Loucy (cell line): ENCODE data around the gene CTNS.

ENCODE experiments used
- H2AFZ ChIP-seq: fragments of 200-600 bp; sonication (generic); 2 replicates; pipeline ENCODE4 v1.6.0; 2016; ENCODE audit warnings: antibody characterized with exemption, mild to moderate bottlenecking, low read length, moderate library complexity
- H3F3A ChIP-seq: fragments of 200-600 bp; 2 replicates; pipeline ENCODE4 v1.6.0; 2016; ENCODE audit warnings: antibody characterized with exemption, low read depth, mild to moderate bottlenecking
- H3K27me3 ChIP-seq: fragments of 200-600 bp; sonication (generic); 2 replicates; pipeline ENCODE4 v1.6.1; 2014; ENCODE audit warnings: low read length, mild to moderate bottlenecking; ENCODE audit not compliant: insufficient read depth, poor library complexity, severe bottlenecking
- H3K36me3 ChIP-seq: fragments of 200-600 bp; sonication (generic); 2 replicates; pipeline ENCODE4 v1.6.1; 2016; ENCODE audit warnings: low read length; ENCODE audit not compliant: insufficient read depth
- H3K4me1 ChIP-seq: fragments of 200-600 bp; sonication (generic); 2 replicates; pipeline ENCODE4 v1.5.1; 2014; ENCODE audit warnings: low read length, mild to moderate bottlenecking; ENCODE audit not compliant: insufficient read depth, poor library complexity, severe bottlenecking
- H3K4me2 ChIP-seq: fragments of 200-600 bp; sonication (generic); 2 replicates; pipeline ENCODE4 v1.6.0; 2014; ENCODE audit warnings: antibody characterized with exemption, low read length, low read depth, mild to moderate bottlenecking; ENCODE audit not compliant: poor library complexity, severe bottlenecking
- H3K4me3 ChIP-seq: fragments of 200-600 bp; sonication (generic); 2 replicates; pipeline ENCODE4 v1.5.1; 2014; ENCODE audit warnings: low read length, mild to moderate bottlenecking, mixed read lengths; ENCODE audit not compliant: poor library complexity, severe bottlenecking
- H3K79me2 ChIP-seq: fragments of 200-600 bp; sonication (generic); 2 replicates; pipeline ENCODE4 v1.6.1; 2014; ENCODE audit warnings: low read length; ENCODE audit not compliant: insufficient read depth
- H3K9ac ChIP-seq: fragments of 200-600 bp; sonication (generic); 2 replicates; pipeline ENCODE4 v1.6.0; 2014; ENCODE audit warnings: mild to moderate bottlenecking, low read depth, low read length, moderate library complexity; ENCODE audit not compliant: poor library complexity, severe bottlenecking
- H3K9me2 ChIP-seq: fragments of 200-600 bp; sonication (generic); replicated peaks from 2 replicates; pipeline ENCODE4 v1.6.1; 2016; ENCODE audit warnings: low read depth, low read length, mixed read lengths
- H3K9me3 ChIP-seq: fragments of 200-600 bp; sonication (generic); 2 replicates; pipeline ENCODE4 v1.6.1; 2014; ENCODE audit warnings: mild to moderate bottlenecking, antibody characterized with exemption, low read length, low read depth; ENCODE audit not compliant: insufficient read depth
- H4K20me1 ChIP-seq: fragments of 200-600 bp; sonication (generic); 2 replicates; pipeline ENCODE4 v1.6.0; 2014; ENCODE audit warnings: antibody characterized with exemption, low read length, mild to moderate bottlenecking; ENCODE audit not compliant: insufficient read depth, poor library complexity, severe bottlenecking
- CTCF ChIP-seq: fragments of 200-600 bp; sonication (generic); conservative IDR thresholded peaks from 2 replicates; pipeline ENCODE4 v1.5.1; 2014; ENCODE audit warnings: mild to moderate bottlenecking, antibody characterized with exemption, low read length
- EZH2phosphoT487 ChIP-seq: fragments of 200-600 bp; IDR thresholded peaks from 2 replicates; pipeline ENCODE4 v1.6.1; 2018; ENCODE audit warnings: antibody characterized with exemption, mild to moderate bottlenecking, moderate library complexity, borderline replicate concordance

Gene CTNS

GRCh38 chr17:3663102-3664011, 26.8 kb downstream of the CTNS start:
- Histone ChIP-seq H3K4me1 (peaks cover 6% of the 10 kb centered on the region), H3F3A (no peaks in the 10 kb centered on the region), H3K79me2 (peaks cover 6% of the 10 kb centered on the region; the same call in 1 of the 2 replicates), H4K20me1 (no peaks in the 10 kb centered on the region), H3K9me2 (no peaks in the 10 kb centered on the region), H3K9me3 (no peaks in the 10 kb centered on the region), H3K36me3 (no peaks in the 10 kb centered on the region), H3K4me3 (no peak overlapping the region), H3K9ac (no peak overlapping the region), H3K4me2 (no peak overlapping the region), H2AFZ (no peak overlapping the region), H3K27me3 (no peaks in the 10 kb centered on the region)
- TF ChIP-seq EZH2phosphoT487 (no peak), CTCF (no peak)

- Histone ChIP-seq H2AFZ (no peak overlapping the region), H3K79me2 (peaks cover 25% of the 10 kb centered on the region), H3K4me1 (peaks cover 13% of the 10 kb centered on the region), H3K9ac (no peak overlapping the region), H3K27me3 (no peaks in the 10 kb centered on the region), H3K9me2 (no peaks in the 10 kb centered on the region), H3K36me3 (no peaks in the 10 kb centered on the region), H3F3A (no peaks in the 10 kb centered on the region), H4K20me1 (peaks cover 16% of the 10 kb centered on the region), H3K9me3 (no peaks in the 10 kb centered on the region), H3K4me3 (no peak overlapping the region), H3K4me2 (no peak overlapping the region)
- TF ChIP-seq EZH2phosphoT487 (no peak), CTCF (no peak)
Measured at GRCh38 chr17:3665834-3666233, 29.3 kb downstream of the CTNS start.

GRCh38 chr17:3666516-3666915, 30.0 kb downstream of the CTNS start:
- H4K20me1 ChIP-seq = peaks cover 16% of the 10 kb centered on the region
- H3K4me2 ChIP-seq = no peak overlapping the region
- no peak for TF ChIP-seq EZH2phosphoT487
- no peak for TF ChIP-seq CTCF
- H3K9ac ChIP-seq = no peak overlapping the region
- no peaks in the 10 kb centered on the region for H3K9me2 ChIP-seq
- no peaks in the 10 kb centered on the region for H3K36me3 ChIP-seq
- H3F3A ChIP-seq = no peaks in the 10 kb centered on the region
- no peak overlapping the region for H3K4me3 ChIP-seq
- peaks cover 13% of the 10 kb centered on the region for H3K4me1 ChIP-seq
- H2AFZ ChIP-seq = no peak overlapping the region
- H3K9me3 ChIP-seq = no peaks in the 10 kb centered on the region
- no peaks in the 10 kb centered on the region for H3K27me3 ChIP-seq
- H3K79me2 ChIP-seq = peaks cover 25% of the 10 kb centered on the region
